Muscle layer of colon (tissue), 2 donors: ENCODE results near the gene FCGR1A.
"Not testable (repeated sequence)": the region's sequence is repeated elsewhere in the genome, so short reads cannot be mapped to it uniquely, and the experiment has no call there.

Experiments
- H3K27ac ChIP-seq: one replicate; pipeline ENCODE4 v1.7.0; 2013; ENCODE audit warnings: low read depth, mild to moderate bottlenecking, low read length, moderate library complexity
- H3K27me3 ChIP-seq, 2 donors: one replicate each; pipeline ENCODE4 v1.7.0; 2013; ENCODE audit warnings: low read length in 2 of 2, mild to moderate bottlenecking in 2 of 2; ENCODE audit not compliant: insufficient read depth in 2 of 2, control insufficient read depth in 1 of 2
- H3K36me3 ChIP-seq: one replicate; pipeline ENCODE4 v1.7.0; 2013; ENCODE audit warnings: mild to moderate bottlenecking, low read length; ENCODE audit not compliant: insufficient read depth
- H3K4me1 ChIP-seq: one replicate; pipeline ENCODE4 v1.7.0; 2013; ENCODE audit warnings: mild to moderate bottlenecking, low read length; ENCODE audit not compliant: insufficient read depth
- H3K4me3 ChIP-seq, 2 donors: one replicate each; pipeline ENCODE4 v1.7.0; 2013; ENCODE audit warnings: low read length in 2 of 2, low read depth in 1 of 2, mild to moderate bottlenecking in 1 of 2, moderate library complexity in 1 of 2
- H3K9ac ChIP-seq: one replicate; pipeline ENCODE4 v1.7.0; 2013; ENCODE audit warnings: low read length
- H3K9me3 ChIP-seq: one replicate; pipeline ENCODE4 v1.7.0; 2013; ENCODE audit warnings: mild to moderate bottlenecking, low read length
- donor health status: abdominal sarcoma.
- donor health status: Adenocarcinoma of cecum.

FCGR1A gene

DNA sequence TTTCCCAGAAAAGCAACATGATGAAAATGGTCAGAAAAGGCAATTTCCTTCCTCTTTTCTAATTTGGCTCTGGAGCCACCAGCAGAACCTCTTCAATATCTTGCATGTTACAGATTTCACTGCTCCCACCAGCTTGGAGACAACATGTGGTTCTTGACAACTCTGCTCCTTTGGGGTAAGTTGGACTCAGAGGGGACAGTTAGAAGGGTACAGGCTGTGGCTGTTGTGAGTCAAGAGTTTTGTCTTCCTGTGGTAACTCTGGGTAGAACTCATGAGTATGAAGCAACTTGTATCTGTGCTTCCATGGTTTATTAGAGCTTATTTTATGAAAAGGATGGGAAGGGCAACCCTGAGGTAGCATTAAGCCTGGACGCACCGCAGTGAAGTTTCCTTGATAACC, at the start of gene FCGR1A:
Gene FCGR1A (plus strand): TSS at position 95 of the 400 bp plus-strand sequence. CDS start 50 bp downstream, at position 145.
- not testable (repeated sequence) for H3K4me3 ChIP-seq, H3K27me3 ChIP-seq, H3K9me3 ChIP-seq, H3K27ac ChIP-seq, H3K9ac ChIP-seq, H3K4me1 ChIP-seq, H3K36me3 ChIP-seq

DNA sequence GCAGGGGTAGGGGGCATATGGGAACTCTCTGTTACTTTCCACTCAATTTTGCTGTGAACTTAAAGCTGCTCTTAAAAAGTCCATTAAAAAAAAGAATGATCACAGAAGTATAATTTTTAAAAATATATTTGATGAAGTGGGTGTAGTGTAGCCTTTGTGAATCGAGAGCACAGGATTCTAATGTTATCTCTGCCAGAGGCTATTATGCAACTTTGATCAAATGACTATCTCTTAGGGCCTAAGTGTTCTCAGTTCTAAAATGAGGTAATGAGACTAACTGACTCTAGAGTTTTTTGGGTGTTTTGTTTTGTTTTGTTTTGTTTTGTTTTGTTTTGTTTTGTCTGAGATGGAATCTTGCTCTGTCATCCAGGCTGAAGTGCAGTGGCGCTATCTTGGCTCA, 49.7 kb upstream of the FCGR1A start:
- H3K9ac ChIP-seq, H3K27ac ChIP-seq, H3K4me1 ChIP-seq, H3K27me3 ChIP-seq, H3K9me3 ChIP-seq, H3K4me3 ChIP-seq, H3K36me3 ChIP-seq: not testable (repeated sequence)

DNA sequence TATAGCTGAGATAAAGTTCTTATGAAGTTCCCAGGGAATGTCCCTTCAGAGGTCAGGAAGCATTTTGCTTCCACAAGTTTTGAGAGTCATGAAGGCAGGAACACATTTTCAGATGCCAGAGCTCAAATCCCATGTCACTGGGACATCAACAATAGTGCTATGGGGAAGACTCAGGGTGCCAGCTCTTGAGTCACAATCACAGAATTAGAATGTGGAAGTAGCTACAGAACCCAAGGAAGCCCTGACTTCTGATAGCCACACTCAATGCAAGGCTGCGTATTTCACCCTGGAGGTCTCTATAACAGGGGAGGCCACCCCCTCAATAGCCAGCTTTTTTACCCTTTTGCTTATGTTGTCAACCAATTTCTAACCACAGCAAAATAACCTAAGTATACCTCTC, 47.8 kb upstream of the FCGR1A start:
- not testable (repeated sequence) for H3K4me3 ChIP-seq, H3K9me3 ChIP-seq, H3K9ac ChIP-seq, H3K4me1 ChIP-seq, H3K27me3 ChIP-seq, H3K36me3 ChIP-seq, H3K27ac ChIP-seq

DNA sequence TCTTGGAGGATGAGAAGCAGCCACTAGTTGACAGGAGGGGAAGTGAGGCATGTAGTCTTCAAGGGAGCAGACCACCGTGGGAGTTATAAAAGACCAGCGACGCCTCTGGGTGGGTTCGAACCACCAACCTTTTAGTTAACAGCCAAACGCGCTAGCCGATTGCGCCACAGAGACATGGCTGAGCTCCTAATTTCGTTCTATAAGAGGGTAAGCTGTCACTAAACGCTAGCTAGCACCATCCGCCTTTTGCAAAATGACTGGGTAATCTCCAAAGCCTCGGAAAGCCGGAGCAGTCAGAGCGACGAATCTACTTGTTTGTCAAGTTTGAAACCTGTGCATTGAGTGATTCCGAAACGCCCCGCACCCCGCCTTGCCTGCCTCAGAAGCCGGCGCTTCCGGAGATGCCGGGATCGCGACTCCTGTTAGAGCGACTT, 42.3 kb upstream of the FCGR1A start:
- not testable (repeated sequence) for H3K27ac ChIP-seq, H3K9ac ChIP-seq, H3K9me3 ChIP-seq, H3K27me3 ChIP-seq, H3K4me1 ChIP-seq, H3K36me3 ChIP-seq, H3K4me3 ChIP-seq

DNA sequence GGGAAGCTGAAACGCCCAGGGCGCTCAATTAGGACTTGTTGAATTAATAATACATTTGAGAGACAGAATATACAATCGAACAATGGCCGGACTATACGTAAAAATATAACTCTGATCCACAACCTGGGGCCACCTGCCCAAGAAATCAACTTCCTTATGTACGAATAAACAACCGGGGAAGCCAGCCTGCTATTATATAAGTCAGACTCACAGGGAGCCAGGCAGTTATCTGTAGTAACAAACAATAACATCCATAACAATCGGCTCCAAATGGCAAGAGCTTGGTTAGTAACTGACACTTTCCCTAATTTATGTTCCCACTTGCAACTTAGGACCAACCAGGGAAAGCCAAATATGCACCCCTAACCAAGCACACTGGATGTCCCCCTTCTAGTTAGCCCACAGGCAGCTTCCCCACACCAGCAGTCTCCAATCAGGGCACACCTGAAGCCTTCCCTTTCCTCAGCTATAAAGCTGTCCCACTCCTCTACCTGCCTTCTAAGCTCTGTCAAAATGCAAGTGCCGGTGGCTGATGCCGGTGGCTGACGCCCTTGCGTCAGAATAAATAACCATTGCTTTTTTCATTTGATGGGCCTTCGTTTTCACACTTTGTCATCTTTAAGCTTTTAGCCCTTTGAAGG, 41.8 kb upstream of the FCGR1A start:
- H3K4me3 ChIP-seq, H3K9me3 ChIP-seq, H3K36me3 ChIP-seq, H3K4me1 ChIP-seq, H3K9ac ChIP-seq, H3K27ac ChIP-seq, H3K27me3 ChIP-seq: not testable (repeated sequence)

DNA sequence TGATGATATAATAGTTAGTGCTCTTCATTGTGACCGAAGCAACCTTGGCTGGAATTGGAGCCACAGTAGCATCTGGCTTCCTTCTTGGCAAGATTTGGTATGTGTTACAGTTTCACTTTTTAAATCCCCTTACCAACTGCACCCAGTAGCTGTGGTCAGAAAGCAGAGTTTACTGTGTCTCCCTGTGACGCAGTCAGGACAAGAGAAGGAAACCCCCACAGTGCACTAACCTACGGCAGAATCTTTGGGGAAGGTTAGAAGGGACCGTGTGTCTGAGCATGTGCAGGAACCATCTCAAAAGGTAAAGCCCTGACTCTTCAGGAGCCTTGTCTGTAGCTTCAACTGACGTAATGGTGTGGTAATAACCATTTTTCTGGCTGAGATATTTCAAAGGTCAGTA, 40.6 kb upstream of the FCGR1A start:
- H3K27me3 ChIP-seq, H3K4me1 ChIP-seq, H3K9me3 ChIP-seq, H3K9ac ChIP-seq, H3K27ac ChIP-seq, H3K4me3 ChIP-seq, H3K36me3 ChIP-seq: not testable (repeated sequence)

DNA sequence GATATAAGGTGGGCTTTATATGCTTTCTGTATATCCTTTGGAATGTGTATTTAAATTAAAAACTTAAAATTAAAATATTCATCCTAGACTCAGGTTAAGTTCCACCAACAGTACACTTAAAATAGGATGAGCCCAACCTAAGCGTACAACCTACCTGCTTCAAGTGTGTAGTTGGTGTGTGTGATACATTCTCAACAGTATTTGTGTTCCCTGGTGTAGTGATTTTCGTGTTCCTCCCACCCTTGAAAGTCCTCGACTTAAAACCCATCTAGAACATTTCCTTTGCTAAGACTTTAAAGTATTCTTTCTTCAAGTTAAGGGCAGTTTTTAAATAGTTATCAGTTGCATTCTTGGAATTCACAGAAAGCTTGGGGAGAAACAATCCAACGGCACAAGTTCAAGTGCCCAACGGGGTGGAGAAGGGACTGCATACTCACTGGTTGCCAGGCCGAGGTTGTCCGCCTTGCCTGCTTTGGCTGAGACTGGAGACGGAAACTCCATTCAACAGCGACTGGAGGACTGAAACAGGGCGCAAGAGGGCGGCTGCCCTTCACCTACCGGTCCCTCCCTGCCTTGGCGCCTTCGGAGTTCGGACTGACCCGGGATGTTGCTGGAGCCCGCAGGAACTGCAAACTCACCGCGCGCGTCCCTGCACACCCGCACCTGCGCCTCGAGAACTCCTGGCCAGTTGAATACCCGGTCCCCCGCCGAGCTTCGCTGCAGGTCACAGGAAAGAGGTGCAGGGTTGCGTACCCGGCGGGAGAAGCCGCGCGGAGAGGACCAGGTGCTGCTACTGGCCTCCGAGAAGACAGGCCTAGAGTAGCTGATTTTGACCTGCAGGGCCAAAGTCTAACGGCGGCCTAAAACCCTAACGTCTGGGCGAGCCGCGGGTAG, 35.8 kb upstream of the FCGR1A start:
- not testable (repeated sequence) for H3K27me3 ChIP-seq, H3K36me3 ChIP-seq, H3K9me3 ChIP-seq, H3K4me1 ChIP-seq, H3K27ac ChIP-seq, H3K9ac ChIP-seq, H3K4me3 ChIP-seq

DNA sequence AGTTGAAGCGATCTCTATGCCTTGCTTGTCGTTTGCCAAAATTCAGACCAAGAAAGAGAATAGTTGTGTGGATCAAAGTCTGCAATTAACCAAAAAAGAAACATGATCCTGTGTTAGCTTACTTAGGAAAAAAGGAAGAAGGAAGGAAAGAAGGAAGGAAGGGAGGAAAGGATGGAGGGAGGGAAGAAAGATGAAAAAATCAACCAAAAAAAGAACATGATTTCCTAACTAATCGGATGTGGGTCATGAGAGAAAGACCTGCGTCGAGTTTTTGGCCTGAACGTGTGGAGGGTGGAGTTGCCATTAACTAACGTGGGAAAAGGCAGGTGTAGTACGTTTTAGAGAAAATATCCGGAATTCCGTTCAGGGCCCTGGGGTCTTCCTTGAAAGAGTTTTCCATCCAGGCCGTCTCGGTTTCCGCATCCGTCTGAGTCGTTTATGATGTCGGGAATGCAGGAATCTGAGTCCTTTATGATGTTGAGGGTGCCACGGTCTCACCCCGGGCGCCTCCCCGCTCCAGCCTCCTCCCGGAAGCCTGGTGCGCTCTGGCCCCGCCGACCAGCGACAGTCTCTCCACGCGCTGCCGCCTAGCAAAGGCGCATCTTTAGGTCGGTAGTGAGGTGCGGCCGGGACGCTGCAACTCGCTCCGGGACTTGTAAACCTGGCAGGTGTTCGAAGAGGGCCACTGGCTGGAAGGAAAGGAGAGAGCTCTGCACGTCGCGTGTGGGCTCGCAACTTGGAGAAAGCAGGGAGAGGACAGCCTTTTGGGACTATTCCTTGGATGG, 34.9 kb upstream of the FCGR1A start:
- H3K9ac ChIP-seq, H3K9me3 ChIP-seq, H3K4me3 ChIP-seq, H3K27me3 ChIP-seq, H3K4me1 ChIP-seq, H3K27ac ChIP-seq, H3K36me3 ChIP-seq: not testable (repeated sequence)

DNA sequence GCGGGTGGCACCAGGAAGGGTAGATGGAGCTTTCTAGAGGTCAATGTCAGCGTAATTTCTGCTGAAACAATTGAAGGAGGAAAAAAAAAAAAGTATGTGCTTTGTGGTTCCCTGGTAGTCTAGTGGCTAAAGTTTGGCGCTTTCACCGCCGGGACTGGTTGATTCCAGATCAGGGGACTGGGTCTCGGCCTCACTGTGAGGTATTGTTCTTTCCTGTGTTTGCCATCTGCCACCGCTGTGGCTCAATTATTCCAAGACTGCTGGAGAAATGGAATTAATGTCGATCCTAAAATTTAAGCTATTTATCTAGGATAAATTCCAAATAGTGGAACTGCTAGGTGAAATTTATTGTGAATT, 34.4 kb upstream of the FCGR1A start:
- not testable (repeated sequence) for H3K9ac ChIP-seq, H3K27ac ChIP-seq, H3K4me3 ChIP-seq, H3K9me3 ChIP-seq, H3K36me3 ChIP-seq, H3K4me1 ChIP-seq, H3K27me3 ChIP-seq

DNA sequence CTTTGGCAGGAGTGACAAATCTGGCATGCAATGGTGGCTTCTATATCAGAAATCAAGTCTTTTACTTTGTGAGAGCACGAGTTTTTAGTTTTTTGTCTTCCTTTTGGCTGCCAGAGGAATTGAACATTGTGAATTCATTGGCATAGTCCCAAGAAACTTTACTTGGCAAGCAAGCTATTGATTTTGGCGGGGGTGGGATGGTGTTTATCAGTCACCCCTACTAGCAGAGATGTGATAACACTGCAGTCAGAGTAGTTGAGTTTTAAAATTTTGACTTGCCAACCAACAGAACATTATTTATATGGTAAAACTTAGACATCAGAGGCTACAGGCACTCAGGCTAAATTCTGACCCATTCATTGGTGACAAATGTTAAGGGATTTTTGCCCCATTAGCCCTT, 31.9 kb upstream of the FCGR1A start:
- H3K4me1 ChIP-seq, H3K36me3 ChIP-seq, H3K27me3 ChIP-seq, H3K9ac ChIP-seq, H3K27ac ChIP-seq, H3K4me3 ChIP-seq, H3K9me3 ChIP-seq: not testable (repeated sequence)

DNA sequence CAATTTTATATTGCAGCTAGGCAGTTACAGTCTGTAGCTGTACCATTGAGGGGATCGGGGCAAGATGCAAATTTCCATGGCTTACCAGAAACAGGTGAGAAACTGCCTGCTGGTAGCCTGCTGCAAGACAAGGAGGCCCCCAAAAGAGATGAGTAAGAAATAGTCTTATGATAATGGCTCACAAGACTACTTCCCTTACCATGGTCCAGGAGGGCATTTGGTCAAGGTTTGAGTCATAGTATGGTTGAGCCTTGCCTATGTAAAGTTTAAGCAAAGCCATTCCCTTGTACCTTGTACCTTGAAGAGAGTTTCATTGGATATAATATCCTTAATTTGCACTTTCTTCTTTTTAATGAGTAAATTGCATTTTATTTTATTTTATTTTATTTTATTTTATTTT, 30.3 kb upstream of the FCGR1A start:
- not testable (repeated sequence) for H3K9me3 ChIP-seq, H3K36me3 ChIP-seq, H3K27ac ChIP-seq, H3K4me1 ChIP-seq, H3K27me3 ChIP-seq, H3K4me3 ChIP-seq, H3K9ac ChIP-seq
